Activated CD4-positive, CD25-positive, alpha-beta regulatory T cell treated with anti-CD3 and anti-CD28 coated beads, Interleukin-2, amount 50 U/mL, for 16 hours (primary cell): Measurements from ENCODE around the gene UBAC1.
A peak's percentile ranks its signal among the peaks of the same experiment; 100 is the strongest.

Experiments used
- DNase-seq: peaks from one replicate; pipeline ENCODE4 v3.0.0-alpha.2; 2020; ENCODE audit warnings: low read depth, low spot score

The UBAC1 gene

GRCh38 chr9:135941288-135941995 is 19.7 kb downstream of the UBAC1 start:
- DNase-seq, result no peak

DNA sequence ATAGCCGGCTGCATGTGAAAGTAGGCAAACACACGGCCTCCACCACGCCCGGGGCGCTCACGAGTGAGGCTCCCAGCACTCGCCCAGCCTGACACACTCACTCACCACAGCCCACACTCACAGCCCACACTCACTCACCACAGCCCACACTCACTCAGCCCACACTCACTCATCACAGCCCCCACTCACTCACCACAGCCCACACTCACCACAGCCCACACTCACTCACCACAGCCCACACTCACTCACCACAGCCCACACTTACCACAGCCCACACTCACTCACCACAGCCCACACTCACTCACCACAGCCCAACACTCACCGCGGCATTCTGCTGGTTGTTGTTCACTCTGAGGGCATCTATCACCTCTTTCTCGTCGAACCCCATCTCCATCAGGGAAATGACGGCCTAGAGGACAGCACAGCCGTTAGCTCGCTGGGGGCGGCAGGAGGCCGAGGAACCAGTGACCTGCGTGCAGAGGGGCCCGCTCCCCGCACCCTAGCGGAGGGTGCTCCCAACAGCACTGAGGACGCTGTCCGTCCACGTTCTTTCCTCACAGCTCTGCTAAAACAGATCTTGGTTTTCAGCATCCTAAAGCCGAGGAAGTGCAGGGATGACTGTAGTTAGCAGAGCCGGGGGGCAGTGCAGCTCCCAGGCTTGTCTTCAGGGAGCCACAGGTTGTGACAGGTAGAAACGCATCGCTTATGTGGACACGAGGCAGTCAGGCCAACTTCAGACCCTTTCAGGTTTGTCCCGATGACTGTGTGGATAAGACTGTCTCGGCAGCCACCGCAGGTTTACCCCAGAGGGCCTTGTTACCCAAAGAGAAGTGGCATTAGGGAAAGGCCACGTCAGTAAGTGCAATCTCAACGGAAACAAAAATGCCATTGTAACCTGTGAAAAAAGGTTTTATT is 21.6 kb downstream of the UBAC1 start:
- DNase-seq, result peak; percentile 12

GRCh38 chr9:135937521-135938489 is 23.4 kb downstream of the UBAC1 start:
- no peak for DNase-seq

DNA sequence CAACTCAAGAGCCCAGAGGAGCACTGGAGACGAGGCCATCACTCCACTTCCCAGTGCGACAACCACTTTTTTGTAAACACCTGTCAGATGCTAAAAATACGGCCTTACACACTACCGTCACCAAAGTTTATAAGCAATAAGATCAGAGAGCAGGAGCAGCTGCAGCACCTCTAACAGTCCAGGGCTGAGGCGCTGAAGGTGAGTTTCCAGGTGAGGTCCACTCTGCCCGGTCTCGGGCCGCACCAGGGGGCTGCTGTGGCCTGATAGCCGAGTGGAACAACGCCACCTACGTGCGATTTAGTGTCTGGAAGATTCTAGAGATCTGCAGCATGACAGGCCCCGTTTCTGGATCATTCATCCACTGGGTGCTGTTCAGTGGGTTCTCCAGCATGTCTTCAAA is 28.1 kb downstream of the UBAC1 start:
- DNase-seq, result no peak

GRCh38 chr9:135932656-135933055 is 28.5 kb downstream of the UBAC1 start:
- no peak for DNase-seq

- DNase-seq, result no peak
Measured at GRCh38 chr9:135931349-135931820, 29.8 kb downstream of the UBAC1 start.

- DNase-seq, result no peak
Measured at GRCh38 chr9:135930446-135931345, 30.5 kb downstream of the UBAC1 start.

DNA sequence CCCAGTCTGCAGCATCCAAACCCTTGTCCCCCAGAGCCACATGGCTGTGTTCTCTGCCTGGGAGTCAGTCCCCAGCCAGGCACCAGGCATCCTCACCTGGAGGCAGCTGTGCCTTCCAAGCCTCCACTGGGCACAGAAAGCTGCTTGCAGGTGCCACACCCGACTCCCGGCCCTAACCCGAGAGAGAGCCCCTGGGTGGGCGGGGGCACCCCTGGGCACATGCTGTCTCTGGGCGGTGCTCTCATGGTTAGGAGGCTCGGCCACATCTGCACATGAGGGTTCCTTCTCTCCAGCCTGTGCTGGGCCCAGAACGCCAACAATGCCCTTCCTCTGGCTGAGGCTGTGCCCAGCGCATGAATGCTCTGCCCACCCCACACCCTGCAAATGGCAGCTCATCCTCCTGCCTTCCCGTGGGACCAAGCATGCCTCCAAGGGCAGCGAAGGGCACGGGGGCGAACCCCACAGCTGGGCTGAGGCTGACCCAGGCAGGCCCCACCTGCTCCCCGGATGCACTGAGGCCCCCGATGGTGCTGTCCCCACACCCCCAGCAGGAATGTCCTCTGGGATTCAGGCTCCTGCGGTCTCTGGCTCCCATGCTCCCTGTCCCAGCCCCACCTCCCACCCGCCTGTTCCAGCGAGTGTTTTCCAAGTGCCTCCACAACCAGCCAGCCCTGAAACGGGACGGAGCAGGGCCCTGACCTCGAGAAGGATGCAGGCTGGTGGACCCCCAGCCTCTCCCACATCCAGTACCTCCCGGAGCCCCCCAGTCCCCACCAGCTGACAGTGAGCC is 31.3 kb downstream of the UBAC1 start:
- DNase-seq, result no peak

DNA sequence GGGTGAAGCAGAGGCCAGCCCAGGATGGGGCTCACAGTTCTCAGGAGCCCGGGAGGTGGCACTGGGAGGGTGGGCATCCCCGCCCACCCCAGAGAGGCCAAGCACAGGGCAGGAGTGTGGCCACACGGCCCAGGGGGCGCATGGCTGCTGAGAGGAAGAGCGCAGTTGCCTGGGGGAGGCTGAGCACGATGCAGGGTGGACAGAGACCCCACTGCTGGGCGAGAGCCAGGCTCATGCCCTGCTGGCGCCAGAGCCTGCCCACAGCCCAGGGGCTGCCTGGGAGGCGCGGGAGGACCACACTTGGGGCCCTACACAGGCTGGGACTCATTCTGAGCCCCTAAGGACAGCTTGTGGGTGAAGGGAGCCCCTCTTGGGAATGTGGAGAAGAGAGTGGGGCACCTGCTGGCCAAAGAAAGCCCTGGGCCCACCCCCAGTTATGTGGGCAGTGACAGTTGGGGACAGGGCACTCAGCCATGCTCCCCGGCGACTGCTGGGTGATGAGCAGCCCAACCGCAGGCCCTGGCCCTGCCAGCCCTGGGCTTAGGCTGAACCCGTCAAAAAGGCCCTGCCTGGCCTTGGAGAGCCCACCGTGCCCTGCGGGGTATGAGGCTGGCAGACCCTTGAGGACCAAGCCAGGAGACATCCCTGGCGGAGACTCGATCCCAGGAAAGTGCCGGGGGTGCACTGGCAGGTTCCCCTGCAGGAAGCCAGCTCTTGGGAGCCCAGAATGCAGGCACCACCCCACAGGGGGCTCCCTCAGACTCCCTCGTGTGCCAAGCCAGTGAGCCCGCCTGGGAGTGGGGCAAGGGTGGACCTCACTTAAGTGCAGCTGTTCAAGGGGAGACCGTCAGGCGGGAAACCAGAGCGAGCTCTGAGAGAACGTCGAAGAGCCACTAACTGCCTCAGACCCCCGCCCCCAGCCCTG is 32.2 kb downstream of the UBAC1 start:
- no peak for DNase-seq

- no peak for DNase-seq
Measured at GRCh38 chr9:135928074-135928730, 33.0 kb downstream of the UBAC1 start.

DNA sequence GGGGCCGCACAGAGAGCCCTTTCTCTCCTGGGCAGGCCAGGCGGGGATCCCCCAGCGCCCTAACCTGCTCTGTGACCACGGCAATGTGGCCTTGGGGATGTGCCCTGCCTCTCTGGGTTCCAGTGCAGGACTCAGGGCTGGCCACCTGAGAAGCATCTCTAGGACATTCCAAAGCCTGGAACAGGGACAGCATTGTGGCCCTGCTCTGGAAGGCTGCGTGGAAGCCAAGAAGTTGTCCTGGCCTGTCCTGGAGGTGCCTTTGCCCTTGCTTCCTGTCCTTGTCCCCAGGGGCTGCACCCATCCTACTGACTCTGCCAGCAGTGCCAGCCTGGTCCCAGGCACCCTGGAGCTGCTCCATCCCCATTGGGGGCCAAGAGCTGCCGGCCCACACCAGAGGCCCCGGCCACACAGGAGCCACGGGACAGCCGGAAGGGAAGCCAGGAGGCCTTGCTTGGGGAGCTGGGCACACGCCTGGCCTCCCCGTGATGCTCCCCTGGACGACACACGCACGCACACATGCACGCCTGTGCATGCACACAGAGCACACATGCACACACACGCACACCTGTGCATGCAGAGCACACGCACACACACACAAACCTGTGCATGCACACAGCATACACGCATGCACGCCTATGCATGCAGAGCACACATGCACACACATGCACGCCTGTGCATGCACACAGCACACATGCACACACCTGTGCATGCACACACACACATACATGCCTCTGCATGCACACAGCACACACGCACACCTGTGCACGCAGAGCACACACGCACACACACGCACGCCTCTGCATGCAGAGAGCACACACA is 33.8 kb downstream of the UBAC1 start:
- DNase-seq, result no peak

DNA sequence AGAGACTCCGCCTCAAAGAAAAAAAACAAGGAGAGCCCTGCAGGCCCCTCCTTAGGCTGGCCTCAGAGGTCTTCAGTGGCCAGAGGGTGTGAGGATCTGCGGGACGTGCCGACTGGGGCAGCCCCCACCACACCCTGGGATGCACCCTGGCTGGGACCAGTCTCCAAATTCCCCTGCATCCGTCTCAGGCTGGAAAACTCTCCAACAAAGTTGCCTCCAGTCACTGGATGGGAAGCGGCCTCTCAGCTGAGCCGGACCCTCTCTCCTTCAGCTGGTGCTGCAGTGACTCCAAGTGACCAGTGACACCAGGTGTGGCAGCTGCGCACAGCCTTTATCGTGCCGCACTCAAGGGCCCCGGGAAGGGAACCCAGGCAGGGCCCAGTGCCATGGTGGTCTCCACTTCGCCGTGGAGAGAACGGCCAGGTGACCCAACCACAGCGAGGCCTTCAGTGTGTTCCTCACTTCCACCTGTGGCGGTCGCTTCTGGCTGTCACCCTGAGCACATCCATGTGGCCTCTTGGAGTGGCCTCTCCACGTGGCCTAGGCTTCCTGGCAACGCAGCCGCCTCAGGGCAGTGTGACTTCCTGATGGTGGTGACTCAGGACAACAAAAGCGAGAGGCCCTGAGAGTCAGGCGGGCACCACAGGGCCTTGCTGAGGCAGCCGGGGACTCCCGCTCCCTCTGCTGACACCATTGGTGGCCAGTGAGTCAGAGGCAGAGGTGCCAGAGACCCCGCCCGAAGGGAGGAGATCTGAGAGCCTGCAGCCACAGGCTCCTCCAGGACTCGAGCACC is 34.6 kb downstream of the UBAC1 start:
- DNase-seq, result peak; percentile 21

GRCh38 chr9:135925496-135926133 is 35.6 kb downstream of the UBAC1 start:
- peak; percentile 34 for DNase-seq

GRCh38 chr9:135924628-135925338 is 36.4 kb downstream of the UBAC1 start:
- no peak for DNase-seq

DNA sequence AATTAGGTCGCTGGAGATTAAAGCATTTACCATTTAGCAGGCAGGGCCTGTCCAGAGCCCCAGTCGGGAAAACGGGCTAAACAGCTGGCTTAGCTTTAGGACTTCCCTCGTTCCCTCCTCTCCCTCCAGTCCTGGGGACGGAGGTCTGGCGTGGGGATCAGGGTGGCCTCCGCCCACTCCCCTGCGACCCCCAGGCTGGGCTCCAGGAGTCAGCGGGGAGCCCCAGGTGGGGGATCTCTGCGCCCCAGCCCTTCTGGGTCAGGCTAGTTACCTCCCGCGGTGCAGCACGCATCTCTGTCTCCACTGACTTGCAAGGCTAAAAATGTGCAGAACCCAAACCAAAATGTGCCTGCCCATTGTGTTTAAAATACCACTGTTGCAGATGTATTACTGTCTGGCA is 37.7 kb downstream of the UBAC1 start:
- no peak for DNase-seq
